ACC112 (cell line): ENCODE measurements around the gene RHOB.

Experiments used
- H2AFZ ChIP-seq: fragments of 200-600 bp; sonication (generic); one replicate; pipeline ENCODE4 v1.6.0; 2017; ENCODE audit warnings: antibody characterized with exemption, low read length; ENCODE audit not compliant: unreplicated experiment
- H3K27ac ChIP-seq: fragments of 200-600 bp; sonication (generic); 2 replicates; pipeline ENCODE4 v1.5.1; 2014; ENCODE audit warnings: low read depth, mild to moderate bottlenecking, antibody characterized with exemption, low read length, moderate library complexity
- H3K27me3 ChIP-seq: fragments of 200-600 bp; sonication (generic); 2 replicates; pipeline ENCODE4 v1.6.1; 2014; ENCODE audit warnings: mild to moderate bottlenecking, antibody characterized with exemption, low read length, moderate library complexity, mixed read lengths; ENCODE audit not compliant: insufficient read depth
- H3K36me3 ChIP-seq: fragments of 200-600 bp; sonication (generic); 2 replicates; pipeline ENCODE4 v1.6.1; 2016; ENCODE audit warnings: mild to moderate bottlenecking, antibody characterized with exemption, low read length, moderate library complexity, mixed read lengths; ENCODE audit not compliant: insufficient read depth
- H3K4me1 ChIP-seq: fragments of 200-600 bp; sonication (generic); one replicate; pipeline ENCODE4 v1.6.1; 2016; ENCODE audit warnings: low read length, mixed read lengths; ENCODE audit not compliant: insufficient read depth, unreplicated experiment, control insufficient read depth
- H3K4me3 ChIP-seq: fragments of 200-600 bp; sonication (generic); 2 replicates; pipeline ENCODE4 v1.5.1; 2014; ENCODE audit warnings: mild to moderate bottlenecking, low read depth, low read length
- H3K79me2 ChIP-seq: fragments of 200-600 bp; sonication (generic); one replicate; pipeline ENCODE4 v1.6.0; 2016; ENCODE audit warnings: low read length; ENCODE audit not compliant: control insufficient read depth, unreplicated experiment, insufficient read depth

Gene RHOB

GRCh38 chr2:20446917-20447436, at the start of gene RHOB:
TSS of gene RHOB (plus strand) at chr2:20447074. CDS start at chr2:20447466, 392 bp downstream.
- Histone ChIP-seq H3K4me1 (peaks cover 38% of the 10 kb centered on the region), H3K27ac (peak within 1 kb of the TSS; percentile 63), H3K79me2 (peaks cover 33% of the 10 kb centered on the region), H3K27me3 (no peaks in the 10 kb centered on the region), H2AFZ (no peak within 1 kb of the TSS), H3K36me3 (peaks cover 12% of the 10 kb centered on the region), H3K4me3 (peak within 1 kb of the TSS; percentile 90)

GRCh38 chr2:20397811-20398447, 48.9 kb upstream of the RHOB start:
- H3K4me1 ChIP-seq, result peaks cover 17% of the 10 kb centered on the region
- no peak overlapping the region for H2AFZ ChIP-seq
- no peaks in the 10 kb centered on the region for H3K79me2 ChIP-seq
- H3K36me3 ChIP-seq, result no peaks in the 10 kb centered on the region
- H3K4me3 ChIP-seq, result no peak overlapping the region
- no peaks in the 10 kb centered on the region for H3K27me3 ChIP-seq
- no peak overlapping the region for H3K27ac ChIP-seq

- Histone ChIP-seq H3K27me3 (no peaks in the 10 kb centered on the region), H2AFZ (no peak overlapping the region), H3K4me1 (peaks cover 17% of the 10 kb centered on the region), H3K27ac (no peak overlapping the region), H3K4me3 (no peak overlapping the region), H3K36me3 (no peaks in the 10 kb centered on the region), H3K79me2 (no peaks in the 10 kb centered on the region)
These were observed 47.8 kb upstream of the RHOB start for GRCh38 chr2:20398956-20399567.

GRCh38 chr2:20400306-20400705, 46.6 kb upstream of the RHOB start:
- H2AFZ ChIP-seq, result no peak overlapping the region
- H3K4me1 ChIP-seq, result peaks cover 17% of the 10 kb centered on the region
- H3K27me3 ChIP-seq, result no peaks in the 10 kb centered on the region
- no peaks in the 10 kb centered on the region for H3K79me2 ChIP-seq
- no peak overlapping the region for H3K4me3 ChIP-seq
- no peaks in the 10 kb centered on the region for H3K36me3 ChIP-seq
- H3K27ac ChIP-seq, result no peak overlapping the region

GRCh38 chr2:20400787-20401488, 45.9 kb upstream of the RHOB start:
- no peaks in the 10 kb centered on the region for H3K79me2 ChIP-seq

GRCh38 chr2:20401489-20401835, 45.4 kb upstream of the RHOB start:
- Histone ChIP-seq H2AFZ (no peak overlapping the region), H3K27ac (no peak overlapping the region), H3K79me2 (no peaks in the 10 kb centered on the region), H3K27me3 (no peaks in the 10 kb centered on the region), H3K36me3 (no peaks in the 10 kb centered on the region), H3K4me1 (peaks cover 17% of the 10 kb centered on the region), H3K4me3 (no peak overlapping the region)

More at GRCh38 chr2:20400787-20401488, 45.9 kb upstream of the RHOB start:
- peaks cover 17% of the 10 kb centered on the region for H3K4me1 ChIP-seq
- no peak overlapping the region for H2AFZ ChIP-seq
- no peak overlapping the region for H3K4me3 ChIP-seq
- no peak overlapping the region for H3K27ac ChIP-seq
- H3K27me3 ChIP-seq, result no peaks in the 10 kb centered on the region
- H3K36me3 ChIP-seq, result no peaks in the 10 kb centered on the region

GRCh38 chr2:20403774-20404312, 43.0 kb upstream of the RHOB start:
- H3K27ac ChIP-seq, result no peak overlapping the region
- H3K79me2 ChIP-seq, result no peaks in the 10 kb centered on the region
- peaks cover 7% of the 10 kb centered on the region for H3K4me1 ChIP-seq
- no peaks in the 10 kb centered on the region for H3K36me3 ChIP-seq
- no peak overlapping the region for H2AFZ ChIP-seq
- no peak overlapping the region for H3K4me3 ChIP-seq
- 0 out of 2 replicates have a peak, but pooled peaks cover 6% of the 10 kb centered on the region for H3K27me3 ChIP-seq

GRCh38 chr2:20404950-20405349, 41.9 kb upstream of the RHOB start:
- Histone ChIP-seq H3K4me3 (no peak overlapping the region), H2AFZ (no peak overlapping the region), H3K4me1 (no peaks in the 10 kb centered on the region), H3K27me3 (0 out of 2 replicates have a peak, but pooled peaks cover 9% of the 10 kb centered on the region), H3K27ac (no peak overlapping the region), H3K36me3 (no peaks in the 10 kb centered on the region), H3K79me2 (no peaks in the 10 kb centered on the region)

GRCh38 chr2:20409039-20409438, 37.8 kb upstream of the RHOB start:
- Histone ChIP-seq H2AFZ (no peak overlapping the region), H3K27ac (no peak overlapping the region), H3K36me3 (no peaks in the 10 kb centered on the region)

GRCh38 chr2:20410556-20411277, 36.2 kb upstream of the RHOB start:
- Histone ChIP-seq H3K36me3 (no peaks in the 10 kb centered on the region), H3K79me2 (no peaks in the 10 kb centered on the region), H3K4me1 (peaks cover 1% of the 10 kb centered on the region), H3K27ac (no peak overlapping the region), H2AFZ (no peak overlapping the region), H3K4me3 (no peak overlapping the region), H3K27me3 (0 out of 2 replicates have a peak, but pooled peaks cover 9% of the 10 kb centered on the region)

More at GRCh38 chr2:20409039-20409438, 37.8 kb upstream of the RHOB start:
- Histone ChIP-seq H3K27me3 (0 out of 2 replicates have a peak, but pooled peaks cover 9% of the 10 kb centered on the region), H3K79me2 (no peaks in the 10 kb centered on the region), H3K4me3 (no peak overlapping the region), H3K4me1 (no peaks in the 10 kb centered on the region)
